Measurements from ENCODE around the gene SFMBT1.

SFMBT1 gene

GRCh38 chr3:52934630-52935530, 111.0 kb downstream of the SFMBT1 start:
- FAIRE-seq, result peak; percentile 94
- DNase-seq (ENCODE audit: extremely low spot score, insufficient read length, low read depth), result peak; percentile 8

DNA sequence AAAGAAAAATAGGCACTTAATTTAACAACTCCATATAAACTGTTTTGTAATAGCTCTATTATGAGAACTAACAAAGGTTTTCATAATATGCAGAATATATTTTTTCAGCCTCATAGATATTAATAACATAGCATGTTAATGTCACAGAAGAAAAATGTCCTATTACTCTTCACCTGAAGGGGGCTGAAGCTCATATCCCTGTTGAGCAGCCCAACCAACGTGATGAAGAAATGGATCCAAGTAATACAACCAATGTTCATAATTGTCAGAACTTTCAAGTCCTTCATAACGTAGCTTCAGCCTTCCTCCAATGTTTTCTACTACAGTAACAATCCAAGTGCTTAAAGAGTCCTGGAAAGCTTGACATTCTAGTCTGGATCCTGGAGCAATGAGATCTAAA, 114.0 kb downstream of the SFMBT1 start:
- FAIRE-seq, result no peak
- DNase-seq (ENCODE audit: extremely low spot score, insufficient read length, low read depth), result no peak

- FAIRE-seq (no peak), DNase-seq (ENCODE audit: extremely low spot score, insufficient read length, low read depth) (no peak)
Measured at GRCh38 chr3:52931328-52931727, 114.5 kb downstream of the SFMBT1 start.

GRCh38 chr3:52930748-52931147, 115.1 kb downstream of the SFMBT1 start:
- no peak for DNase-seq (ENCODE audit: extremely low spot score, insufficient read length, low read depth)
- FAIRE-seq, result no peak

DNA sequence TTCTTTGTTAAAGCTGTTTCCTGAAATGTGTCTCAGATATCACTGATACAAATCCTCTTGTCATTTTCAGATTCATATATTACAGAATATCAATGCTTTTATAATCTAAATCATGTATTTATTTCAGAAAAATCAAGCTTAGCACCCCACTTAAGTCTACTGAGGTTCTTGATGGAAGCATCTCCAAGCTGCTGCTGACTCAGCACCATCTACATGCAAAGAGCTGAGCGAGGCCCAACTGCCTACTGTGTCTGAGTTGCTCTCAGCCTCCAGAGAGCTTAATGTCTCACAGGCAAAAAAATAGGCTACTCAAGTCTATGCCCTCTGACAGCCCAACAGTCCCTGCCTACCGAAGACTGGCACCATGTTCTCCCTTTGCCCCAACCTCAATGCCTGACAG, 119.3 kb downstream of the SFMBT1 start:
- no peak for DNase-seq (ENCODE audit: extremely low spot score, insufficient read length, low read depth)
- FAIRE-seq, result no peak

DNA sequence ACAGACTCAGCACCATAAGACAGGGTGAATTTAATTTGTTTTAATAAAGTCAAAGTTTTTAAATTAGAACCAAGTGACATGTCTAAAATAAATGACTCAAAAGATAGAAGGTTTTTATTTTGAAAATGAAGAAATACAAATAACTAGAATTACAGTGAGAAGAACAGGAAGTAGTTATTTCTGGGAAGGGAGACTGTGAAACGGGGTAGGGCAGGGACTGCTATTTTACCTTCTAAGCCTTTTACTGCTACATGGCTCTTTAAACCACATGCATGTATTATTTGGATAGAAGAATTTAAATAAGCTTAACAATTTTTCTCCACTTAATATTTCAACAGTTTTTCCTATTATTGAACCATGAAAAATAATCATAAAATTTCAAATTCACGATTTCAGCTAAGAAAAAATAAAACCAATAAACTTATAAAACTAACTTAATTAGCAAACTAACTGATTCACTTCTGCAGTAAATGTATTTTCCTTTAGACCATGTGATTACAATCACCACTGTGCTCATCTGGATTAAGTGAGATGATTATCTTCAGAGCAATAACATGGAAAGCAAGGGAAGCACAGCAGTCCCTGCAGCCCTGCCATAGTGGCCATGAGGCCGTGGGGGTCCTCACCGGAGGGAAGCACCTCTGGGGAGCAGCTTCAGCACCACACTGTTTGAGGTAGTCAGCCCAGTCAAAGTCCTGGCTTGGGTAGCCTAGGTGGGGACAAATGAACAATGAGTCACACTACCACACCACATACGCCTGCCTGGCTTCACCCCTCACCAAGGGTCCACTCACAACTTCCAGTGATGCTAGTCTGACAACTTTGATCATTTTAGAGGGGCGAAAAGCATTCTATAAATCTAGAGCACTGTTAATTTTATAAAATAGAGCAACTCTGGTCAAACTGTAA, 120.2 kb downstream of the SFMBT1 start:
- FAIRE-seq, result no peak
- DNase-seq (ENCODE audit: extremely low spot score, insufficient read length, low read depth), result no peak

DNA sequence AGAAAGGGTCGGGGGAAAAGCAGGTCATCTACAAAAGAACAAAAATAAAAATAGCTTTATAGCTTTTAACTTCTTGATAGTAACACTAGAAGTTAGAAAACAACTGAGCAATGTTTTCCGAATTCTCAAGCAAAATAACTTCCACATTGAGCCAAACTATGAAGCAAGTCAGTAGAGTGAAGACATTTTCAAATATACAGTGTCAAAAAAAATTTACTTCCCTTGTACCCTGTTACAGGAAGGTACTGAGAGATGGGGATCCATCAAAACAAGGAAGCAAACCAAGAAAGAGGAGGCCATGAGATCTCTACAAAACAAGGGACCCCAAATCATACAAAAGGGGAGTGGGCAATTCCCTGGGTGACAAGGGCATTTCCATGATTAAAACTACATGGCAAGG, 121.9 kb downstream of the SFMBT1 start:
- no peak for FAIRE-seq
- no peak for DNase-seq (ENCODE audit: extremely low spot score, insufficient read length, low read depth)

GRCh38 chr3:52920841-52921240, 125.0 kb downstream of the SFMBT1 start:
- no peak for DNase-seq (ENCODE audit: extremely low spot score, insufficient read length, low read depth)
- FAIRE-seq, result no peak

DNA sequence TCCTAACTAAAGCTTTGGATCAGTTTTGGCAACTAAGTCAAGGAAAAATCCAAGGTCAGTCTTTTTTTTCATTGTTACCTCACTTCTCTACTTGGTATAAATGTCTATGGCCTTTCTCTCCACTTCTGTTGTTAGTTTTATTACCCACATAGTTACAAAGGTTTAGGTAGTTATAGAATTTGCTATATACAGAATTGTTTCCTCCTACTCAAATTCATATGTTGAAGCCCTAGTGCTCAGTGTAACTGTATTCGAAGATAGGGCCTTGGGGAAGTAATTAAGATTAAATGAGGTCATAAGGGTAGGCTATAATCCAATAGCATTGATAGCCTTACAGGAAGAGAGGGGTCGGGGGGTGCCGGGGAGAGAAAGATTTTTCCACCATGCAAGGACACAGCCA, 128.8 kb downstream of the SFMBT1 start:
- FAIRE-seq (no peak), DNase-seq (ENCODE audit: extremely low spot score, insufficient read length, low read depth) (no peak)

GRCh38 chr3:52915294-52915693, 130.6 kb downstream of the SFMBT1 start:
- no peak for DNase-seq (ENCODE audit: extremely low spot score, insufficient read length, low read depth)
- no peak for FAIRE-seq

GRCh38 chr3:52912885-52913731, 132.8 kb downstream of the SFMBT1 start:
- no peak for FAIRE-seq
- no peak for DNase-seq (ENCODE audit: extremely low spot score, insufficient read length, low read depth)

DNA sequence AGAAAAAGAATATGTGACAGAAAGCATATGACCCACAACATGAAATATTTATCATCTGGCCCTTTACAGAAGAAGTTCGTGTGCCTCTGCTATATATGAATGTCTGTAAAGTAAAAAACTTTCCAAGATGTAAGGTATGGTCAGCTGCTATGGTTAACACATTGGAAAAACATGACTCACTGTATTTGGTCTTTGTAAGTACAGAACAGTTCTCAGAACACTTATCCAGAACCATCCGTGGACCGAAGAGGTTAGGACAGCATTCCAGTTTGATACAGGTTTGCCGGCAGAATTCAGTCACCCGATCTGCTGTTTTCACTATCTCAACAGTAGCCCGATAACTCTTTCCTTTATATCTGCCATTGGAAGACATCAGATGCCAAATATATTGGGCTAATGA, 135.1 kb downstream of the SFMBT1 start:
- no peak for DNase-seq (ENCODE audit: extremely low spot score, insufficient read length, low read depth)
- no peak for FAIRE-seq

DNA sequence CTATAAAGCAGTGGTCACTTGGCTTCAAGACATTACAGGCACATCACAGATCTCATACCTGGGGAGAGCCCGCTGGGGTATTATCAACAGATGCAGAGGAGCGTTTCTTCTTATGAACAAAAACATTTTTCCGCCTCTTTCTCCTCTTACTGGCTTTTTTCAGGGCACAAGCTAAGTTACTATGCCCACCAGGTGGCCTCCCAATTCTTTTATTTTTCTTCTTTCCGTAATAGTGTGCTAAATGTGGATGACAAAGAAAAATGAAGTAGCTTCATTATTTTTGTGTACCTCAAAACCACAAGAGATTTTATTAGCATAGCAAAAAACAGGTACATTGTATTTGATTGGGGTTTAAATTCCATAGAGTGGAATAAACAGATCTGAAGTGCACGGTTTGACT, 138.4 kb downstream of the SFMBT1 start:
- FAIRE-seq (no peak), DNase-seq (ENCODE audit: extremely low spot score, insufficient read length, low read depth) (no peak)

- FAIRE-seq, result no peak
- no peak for DNase-seq (ENCODE audit: extremely low spot score, insufficient read length, low read depth)
Measured at GRCh38 chr3:52904552-52904951, 141.3 kb downstream of the SFMBT1 start.

- FAIRE-seq (no peak), DNase-seq (ENCODE audit: extremely low spot score, insufficient read length, low read depth) (no peak)
Measured at GRCh38 chr3:52904000-52904399, 141.9 kb downstream of the SFMBT1 start.

GRCh38 chr3:52897130-52898122, 148.4 kb downstream of the SFMBT1 start, which contains the start of gene STIMATE:
Gene STIMATE (minus strand): TSS chr3:52897548. CDS start chr3:52897450, 98 bp downstream.
- FAIRE-seq (peak; percentile 89), DNase-seq (ENCODE audit: extremely low spot score, insufficient read length, low read depth) (peak; percentile 94)

DNA sequence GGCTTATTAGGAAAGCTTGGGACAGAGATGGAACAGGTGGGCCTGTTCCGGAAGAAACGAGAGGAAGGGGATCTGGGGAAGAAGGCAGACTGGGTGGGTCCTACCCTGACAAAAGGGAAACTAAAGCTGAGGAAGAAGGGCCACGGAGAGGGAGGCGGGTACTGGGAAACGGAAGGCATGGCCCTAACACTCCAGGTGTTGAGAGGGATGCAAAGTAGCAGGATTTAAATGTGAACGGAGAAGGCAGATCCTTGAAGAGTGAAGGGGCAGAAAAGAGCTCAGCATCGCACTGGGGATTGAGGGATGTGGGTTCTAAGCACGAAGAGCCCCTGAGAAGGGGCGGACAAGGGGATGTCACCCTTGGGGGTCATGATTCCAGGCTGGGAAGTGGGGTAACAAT, 149.3 kb downstream of the SFMBT1 start:
- FAIRE-seq, result no peak
- no peak for DNase-seq (ENCODE audit: extremely low spot score, insufficient read length, low read depth)

DNA sequence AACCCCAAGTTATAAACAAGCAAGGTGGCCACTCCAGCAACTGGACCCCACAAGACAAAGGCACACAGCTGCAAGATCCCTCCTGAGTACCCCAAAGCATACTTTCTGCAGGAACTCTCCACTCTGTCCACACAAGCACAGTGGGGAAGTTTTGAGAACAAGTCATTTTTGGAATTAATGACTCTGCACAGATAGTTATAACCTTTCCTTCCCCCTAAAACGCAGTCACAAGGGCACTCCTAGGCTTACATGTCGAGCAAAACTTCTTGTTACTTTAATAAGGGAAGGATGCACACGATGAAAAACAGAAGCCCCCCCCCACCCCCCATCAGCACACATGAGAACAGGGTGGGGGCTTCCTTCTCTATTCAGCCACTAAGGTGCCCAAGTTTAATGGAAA, 149.7 kb downstream of the SFMBT1 start:
- FAIRE-seq (no peak), DNase-seq (ENCODE audit: extremely low spot score, insufficient read length, low read depth) (no peak)

DNA sequence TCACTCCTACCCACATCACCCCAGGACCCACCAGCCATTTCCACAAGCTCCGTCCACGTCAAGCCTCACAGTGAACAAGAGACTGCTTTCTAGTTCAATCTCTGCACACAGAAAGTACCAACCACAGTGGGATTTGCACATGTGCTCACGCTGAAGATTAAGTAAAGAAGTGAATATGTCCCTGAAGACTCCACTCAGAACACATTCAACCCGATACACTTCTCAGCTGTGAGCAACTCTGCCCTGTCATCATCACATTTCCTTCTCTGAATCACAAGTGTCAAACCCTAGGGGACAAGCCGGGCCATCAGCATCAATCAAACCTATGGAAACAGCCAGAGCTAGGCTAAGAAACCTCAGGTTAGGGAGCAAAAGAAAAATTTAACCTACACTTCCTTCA, 150.5 kb downstream of the SFMBT1 start:
- DNase-seq (ENCODE audit: extremely low spot score, insufficient read length, low read depth) (no peak), FAIRE-seq (no peak)
